ENCODE measurements around the gene NUAK2.

The NUAK2 gene

GRCh38 chr1:205270764-205271163, 50.8 kb downstream of the NUAK2 start:
- DNase-seq: no peak

GRCh38 chr1:205270271-205270670, 51.3 kb downstream of the NUAK2 start:
- DNase-seq: no peak

GRCh38 chr1:205269711-205270110, 51.8 kb downstream of the NUAK2 start:
- DNase-seq: no peak

- DNase-seq: no peak
Measured at GRCh38 chr1:205268846-205269680, 52.5 kb downstream of the NUAK2 start.

- no peak for DNase-seq
Measured at GRCh38 chr1:205267306-205267902, 54.1 kb downstream of the NUAK2 start.

- no peak for DNase-seq
Measured at GRCh38 chr1:205266611-205267305, 54.8 kb downstream of the NUAK2 start.

GRCh38 chr1:205263580-205264190, 57.9 kb downstream of the NUAK2 start:
- DNase-seq: no peak

GRCh38 chr1:205262731-205263171, 58.8 kb downstream of the NUAK2 start:
- no peak for DNase-seq

GRCh38 chr1:205261946-205262691, 59.4 kb downstream of the NUAK2 start:
- no peak for DNase-seq

GRCh38 chr1:205260948-205261732, 60.4 kb downstream of the NUAK2 start:
- DNase-seq: no peak

GRCh38 chr1:205259998-205260397, 61.5 kb downstream of the NUAK2 start:
- DNase-seq: no peak

GRCh38 chr1:205259324-205259832, 62.2 kb downstream of the NUAK2 start:
- DNase-seq: no peak

GRCh38 chr1:205258719-205259118, 62.8 kb downstream of the NUAK2 start:
- DNase-seq: no peak

- DNase-seq: no peak
Measured at GRCh38 chr1:205258261-205258691, 63.3 kb downstream of the NUAK2 start.

- no peak for DNase-seq
Measured at GRCh38 chr1:205257735-205258134, 63.8 kb downstream of the NUAK2 start.

GRCh38 chr1:205256951-205257625, 64.5 kb downstream of the NUAK2 start:
- DNase-seq: no peak

- peak; percentile 87 for DNase-seq
Measured at GRCh38 chr1:205255941-205256780, 65.4 kb downstream of the NUAK2 start.

All from CD4-positive, alpha-beta T cell treated with Interleukin-6 for 4 hours (primary cell).